ENCODE data around the gene OFD1.

- TF ChIP-seq YY1 (IDR thresholded peaks at IDR 0.05; ENCODE audit: low read depth) (no peak), EP300 (IDR thresholded peaks at IDR 0.05; ENCODE audit: borderline replicate concordance) (no peak), REST (IDR thresholded peaks at IDR 0.05; ENCODE audit: low read depth) (no peak), FOXM1 (IDR thresholded peaks at IDR 0.05; ENCODE audit: borderline replicate concordance, low read depth) (no peak), EGR1 (IDR thresholded peaks at IDR 0.05) (no peak), TAF1 (IDR thresholded peaks at IDR 0.05; ENCODE audit: low read depth) (no peak), CEBPB (IDR thresholded peaks at IDR 0.05) (peak; percentile 68; the same call in 1 of the 2 replicates), ZBTB7A (IDR thresholded peaks at IDR 0.05; ENCODE audit: low read depth) (no peak), RAD21 (IDR thresholded peaks at IDR 0.05; ENCODE audit: low read depth) (no peak), TEAD4 (IDR thresholded peaks at IDR 0.05) (no peak), TCF12 (IDR thresholded peaks at IDR 0.05; ENCODE audit: low read depth) (no peak), MAX (IDR thresholded peaks at IDR 0.05) (no peak), NFIC (IDR thresholded peaks at IDR 0.05) (no peak), CREB1 (IDR thresholded peaks at IDR 0.05; ENCODE audit: low read depth) (no peak)
Observed at GRCh38 chrX:13759152-13759718, 24.7 kb downstream of the OFD1 start.
